ENCODE results near the gene ZC2HC1C.

GRCh38 chr14:75125617-75126016 is 56.2 kb downstream of the ZC2HC1C start:
- TF ChIP-seq CTCF (IDR thresholded peaks at IDR 0.05; ENCODE audit: low read depth, low read length) = no peak
- TF ChIP-seq MYC (IDR thresholded peaks at IDR 0.05; ENCODE audit: low read depth, low read length) = no peak
- no peak for TF ChIP-seq MAX (IDR thresholded peaks at IDR 0.05; ENCODE audit: low read depth, low read length)
- TF ChIP-seq POLR2A (IDR thresholded peaks at IDR 0.05; ENCODE audit: extremely low read depth, insufficient read length) = no peak

All from NB4 (cell line).